GM21381 (cell line): ENCODE results near the gene OR51B5.
"Not testable (repeated sequence)": the region's sequence is repeated elsewhere in the genome, so short reads cannot be mapped to it uniquely, and the experiment has no call there.

Experiments
- ATAC-seq: cut with Tn5 transposase; IDR thresholded peaks from one replicate; pipeline ENCODE4 v1.9.1; 2021; ENCODE audit warnings: mild to moderate bottlenecking, moderate library complexity; ENCODE audit not compliant: unreplicated experiment

Gene OR51B5

GRCh38 chr11:5336331-5336730, 7.0 kb downstream of the OR51B5 start:
- ATAC-seq: no peak

- no peak for ATAC-seq
These were observed 8.2 kb downstream of the OR51B5 start for GRCh38 chr11:5335170-5335569.

DNA sequence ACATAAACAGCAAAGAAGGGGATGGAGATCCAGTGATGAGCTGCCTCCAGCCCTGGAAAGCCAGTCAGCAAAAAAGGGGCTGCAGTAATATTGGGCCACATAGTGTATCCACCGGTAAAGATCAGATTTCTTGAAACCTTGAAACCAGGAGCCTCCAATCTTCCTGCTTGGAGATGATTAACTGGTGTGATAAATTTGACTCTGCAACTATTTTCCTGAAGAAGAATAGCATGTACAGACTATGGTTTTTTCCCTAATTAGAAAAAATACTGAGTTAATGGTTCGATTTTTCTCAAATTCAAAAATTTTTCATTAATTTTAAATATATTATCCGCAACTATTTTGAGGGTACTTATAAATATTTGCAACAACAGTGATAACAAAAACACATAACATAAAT, 19.1 kb downstream of the OR51B5 start, which contains the start of gene OR51B2:
OR51B2 (minus strand) TSS at position 101 of the 400 bp plus-strand sequence; CDS start at position 101, 0 bp downstream.
- ATAC-seq: no peak

GRCh38 chr11:5317292-5317691, 26.0 kb downstream of the OR51B5 start:
- ATAC-seq: no peak

GRCh38 chr11:5313326-5314023, 29.8 kb downstream of the OR51B5 start:
- not testable (repeated sequence) for ATAC-seq

- ATAC-seq: no peak
These were observed 32.9 kb downstream of the OR51B5 start for GRCh38 chr11:5310423-5310822.

GRCh38 chr11:5307256-5308019, 35.9 kb downstream of the OR51B5 start:
- no peak for ATAC-seq

DNA sequence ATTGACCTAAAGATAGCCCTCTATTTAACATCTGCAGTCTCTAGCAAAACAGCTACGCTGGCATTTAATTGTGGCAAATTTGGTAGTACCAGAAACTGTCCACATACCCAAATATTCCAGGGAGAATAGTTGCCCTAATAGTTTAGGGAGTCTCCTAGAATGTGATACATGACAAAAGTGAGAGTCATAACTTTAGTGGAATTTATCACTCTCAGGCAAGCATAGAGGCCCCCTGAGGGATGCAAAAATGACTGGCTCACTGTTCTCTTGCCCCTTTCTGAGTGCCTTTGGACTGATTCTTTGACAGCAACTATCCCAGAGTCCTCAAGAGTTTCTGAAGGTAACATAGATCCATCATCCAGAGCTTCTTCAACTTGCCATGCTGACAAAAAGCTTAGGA, 39.3 kb downstream of the OR51B5 start:
- no peak for ATAC-seq

- no peak for ATAC-seq
These were observed 39.7 kb downstream of the OR51B5 start for GRCh38 chr11:5303626-5304025.

DNA sequence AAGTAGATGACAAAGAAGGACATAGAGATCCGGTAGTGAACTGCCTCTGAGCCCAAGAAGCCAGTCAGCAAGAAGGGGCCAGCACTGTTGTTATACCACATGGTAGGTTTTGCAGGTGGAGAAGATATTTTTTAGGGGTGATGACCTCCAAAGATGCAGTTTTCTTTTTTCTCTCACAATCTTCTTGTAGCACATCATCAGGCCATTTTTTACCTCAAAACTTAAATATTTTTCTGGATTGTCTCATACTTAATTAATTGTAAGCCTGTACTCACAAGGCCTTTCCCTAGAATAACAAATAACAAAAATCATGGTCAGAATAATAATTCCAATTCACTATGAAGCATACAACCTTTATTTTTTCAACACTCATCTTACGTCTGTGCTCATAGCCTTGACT, 41.5 kb downstream of the OR51B5 start, which contains the start of gene OR51B4:
OR51B4 (minus strand) TSS at position 101 of the 400 bp plus-strand sequence; CDS start at position 101, 0 bp downstream.
- no peak for ATAC-seq

DNA sequence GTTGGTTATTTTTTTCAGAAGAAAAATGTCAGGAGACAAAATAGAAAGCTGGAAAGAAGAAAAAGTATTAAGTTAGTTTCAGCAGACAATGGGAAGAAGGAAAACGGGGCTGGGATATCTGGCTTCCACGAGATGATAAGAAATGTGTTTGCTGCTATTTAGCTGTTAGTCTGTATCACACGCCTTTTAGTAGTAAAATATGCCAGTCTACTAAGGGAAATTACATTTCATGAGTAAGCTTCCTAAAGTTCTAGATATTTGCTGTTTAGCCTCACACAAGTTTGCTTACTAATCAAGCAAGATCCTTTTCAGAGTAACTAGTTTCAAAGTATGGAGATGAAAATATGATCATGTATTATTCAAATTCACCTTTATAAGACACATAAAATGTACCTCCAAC, 43.1 kb downstream of the OR51B5 start:
- ATAC-seq: no peak

DNA sequence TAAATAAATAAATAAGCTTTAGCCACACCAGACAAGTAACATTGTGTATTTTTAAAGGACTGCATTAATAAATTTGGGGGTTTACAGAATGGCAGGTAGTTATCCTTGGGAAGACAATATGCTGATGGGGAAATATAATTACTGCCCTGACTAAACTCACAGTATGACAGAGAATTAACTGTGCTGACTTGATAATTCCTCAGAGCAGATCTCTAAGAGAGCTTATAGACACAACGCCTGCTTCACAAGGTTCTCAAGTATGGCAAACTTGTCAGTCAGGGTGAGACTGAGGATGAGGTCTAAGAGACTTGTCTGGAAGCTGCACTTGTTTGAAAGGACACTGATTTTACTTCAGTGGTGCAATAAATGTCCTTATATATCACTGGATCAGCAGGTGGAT, 44.9 kb downstream of the OR51B5 start:
- no peak for ATAC-seq

GRCh38 chr11:5297721-5298323, 45.5 kb downstream of the OR51B5 start:
- no peak for ATAC-seq

DNA sequence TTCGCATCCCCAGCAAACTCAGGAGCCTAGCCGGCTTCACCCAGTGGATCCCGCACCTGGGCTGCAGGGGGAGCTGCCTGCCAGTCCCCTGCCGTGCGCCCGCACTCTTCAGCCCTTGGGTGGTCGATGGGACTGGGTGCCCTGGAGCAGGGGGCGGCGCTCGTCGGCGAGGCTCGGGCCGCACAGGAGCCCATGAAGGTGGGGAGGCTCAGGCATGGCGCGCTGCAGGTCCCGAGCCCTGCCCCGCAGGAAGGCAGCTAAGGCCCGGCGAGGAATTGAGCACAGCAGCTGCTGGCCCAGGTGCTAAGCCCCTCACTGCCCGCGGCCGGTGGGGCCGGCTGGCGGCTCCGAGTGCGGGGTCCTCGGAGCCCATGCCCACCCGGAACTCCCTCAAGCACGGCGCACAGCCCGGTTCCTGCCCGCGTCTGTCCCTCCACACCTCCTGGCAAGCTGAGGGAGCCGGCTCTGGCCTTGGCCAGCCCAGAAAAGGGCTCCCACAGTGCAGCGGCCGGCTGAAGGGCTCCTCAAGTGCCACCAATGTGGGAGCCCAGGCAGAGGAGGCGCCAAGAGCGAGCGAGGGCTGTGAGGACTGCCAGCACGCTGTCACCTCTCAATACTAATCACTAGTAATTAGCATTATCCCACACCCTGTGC, 48.9 kb downstream of the OR51B5 start:
- not testable (repeated sequence) for ATAC-seq

GRCh38 chr11:5293028-5293427, 50.3 kb downstream of the OR51B5 start:
- ATAC-seq: no peak
